GM12892 (cell line): ENCODE data around the gene POU2AF1.

ENCODE experiments used
- POLR2A ChIP-seq: IDR thresholded peaks from 2 replicates; pipeline ENCODE4 v1.6.1; 2011; ENCODE audit warnings: low read depth, low read length, control low read depth
- POLR2AphosphoS5 ChIP-seq: IDR thresholded peaks from 2 replicates; pipeline ENCODE4 v1.6.1; 2011; ENCODE audit warnings: low read depth, low read length, control low read depth

DNA sequence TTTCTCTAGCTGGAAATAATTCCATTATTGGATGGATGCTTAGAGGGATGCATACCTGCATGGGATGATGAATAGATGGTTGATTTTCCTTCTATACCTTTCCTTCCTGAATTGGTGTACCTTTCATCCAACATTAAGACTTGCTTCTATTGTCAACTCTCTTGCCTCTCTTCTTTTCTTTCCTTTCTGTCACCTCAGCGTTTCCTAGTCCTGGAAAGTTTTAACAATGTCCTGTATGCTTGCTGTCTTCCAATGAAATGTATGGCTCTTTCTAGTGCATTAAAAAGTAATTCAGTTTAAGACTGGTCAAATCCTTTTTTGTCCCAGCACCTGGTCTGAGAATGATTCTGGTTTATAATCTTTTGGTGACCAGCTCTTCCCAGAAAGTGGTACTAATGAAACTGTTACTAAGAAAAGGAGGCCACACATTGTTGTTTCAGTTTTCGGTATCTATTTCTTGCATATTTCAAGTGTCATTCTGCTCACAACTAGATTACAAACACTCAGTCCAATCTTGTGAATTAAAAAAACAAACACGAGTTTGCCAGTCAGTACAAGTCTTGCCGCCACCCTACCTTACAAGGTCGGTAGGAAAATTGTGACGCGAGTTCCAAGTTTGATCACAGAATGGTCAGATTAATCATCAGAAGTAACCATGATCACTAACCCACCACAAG, 8.0 kb downstream of the POU2AF1 start:
- TF ChIP-seq POLR2AphosphoS5 (no peak; the same call in 1 of the 2 replicates), POLR2A (no peak)
